ENCODE data around the gene PCDH15. TPM values are rescaled to one million over a fixed set of nuclear protein-coding genes. Genes with fewer than 3 reads are reported as not detected.

PCDH15 gene
- total RNA-seq, 1 donor from 2014 or later: not detected

- no peaks in the 10 kb centered on the region for H3K36me3 Mint-ChIP-seq (ENCODE audit: low read depth, unreplicated experiment)
- H3K36me3 ChIP-seq (ENCODE audit: insufficient read depth, low read length): no peaks in the 10 kb centered on the region
- H3K9me3 Mint-ChIP-seq (ENCODE audit: unreplicated experiment): no peaks in the 10 kb centered on the region
- no peaks in the 10 kb centered on the region for H3K4me1 Mint-ChIP-seq (ENCODE audit: low read depth, unreplicated experiment)
- H3K9ac ChIP-seq (ENCODE audit: low read length): no peak overlapping the region
- no peak for DNase-seq (ENCODE audit: low read depth)
- H3K4me2 ChIP-seq (ENCODE audit: low read length): no peak overlapping the region
- H3K4me3 ChIP-seq (ENCODE audit: insufficient read depth, low read depth, low read length): no peak overlapping the region
- H4K20me1 ChIP-seq (ENCODE audit: insufficient read depth, low read length): no peaks in the 10 kb centered on the region
- no peaks in the 10 kb centered on the region for H3K27me3 ChIP-seq (ENCODE audit: insufficient read depth, low read length)
- no peaks in the 10 kb centered on the region for H3K4me1 ChIP-seq (ENCODE audit: insufficient read depth, low read length)
- H3K79me2 ChIP-seq (ENCODE audit: insufficient read depth, low read length): no peaks in the 10 kb centered on the region
- no peak for FAIRE-seq
- no peak overlapping the region for H2AFZ ChIP-seq (ENCODE audit: low read depth, low read length)
- no peaks in the 10 kb centered on the region for H3K9me3 ChIP-seq (ENCODE audit: insufficient read depth, low read depth, low read length)
- TF ChIP-seq CTCF (IDR thresholded peaks at IDR 0.05; ENCODE audit: insufficient read depth, low read depth, low read length) (no peak), EZH2 (IDR thresholded peaks at IDR 0.05; ENCODE audit: insufficient read depth, low read length) (no peak)
- H3K27me3 Mint-ChIP-seq (ENCODE audit: low read depth, unreplicated experiment): no peaks in the 10 kb centered on the region
- H3K27ac Mint-ChIP-seq (ENCODE audit: unreplicated experiment): no peak overlapping the region
- H3K4me3 Mint-ChIP-seq (ENCODE audit: unreplicated experiment): no peak overlapping the region
- H3K27ac ChIP-seq (ENCODE audit: low read depth, low read length): no peak overlapping the region
Measured at GRCh38 chr10:54318470-54318869, 482.6 kb downstream of the PCDH15 start.

DNA sequence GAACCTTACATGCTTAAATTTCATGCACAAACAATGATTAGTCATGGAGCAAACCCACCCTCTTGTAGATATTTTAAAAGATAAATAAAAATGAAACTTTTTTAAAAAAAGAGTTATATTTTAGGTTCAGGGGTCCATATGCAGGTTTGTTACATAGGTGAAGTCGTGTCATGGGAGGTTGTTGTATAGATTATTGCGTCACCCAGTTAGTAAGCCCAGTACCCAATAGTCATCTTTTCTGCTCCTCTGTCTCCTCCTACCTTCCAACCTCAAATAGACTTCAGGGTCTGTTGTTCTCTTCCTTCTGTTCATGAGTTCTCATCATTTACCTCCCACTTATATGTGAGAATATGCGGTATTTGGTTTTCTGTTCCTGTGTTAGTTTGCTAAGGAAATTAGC is 486.6 kb downstream of the PCDH15 start:
- H3K4me2 ChIP-seq (ENCODE audit: low read length): no peak overlapping the region
- DNase-seq (ENCODE audit: low read depth) (no peak), FAIRE-seq (no peak)
- no peaks in the 10 kb centered on the region for H4K20me1 ChIP-seq (ENCODE audit: insufficient read depth, low read length)
- H3K9me3 ChIP-seq (ENCODE audit: insufficient read depth, low read depth, low read length): no peaks in the 10 kb centered on the region
- H3K4me1 ChIP-seq (ENCODE audit: insufficient read depth, low read length): no peaks in the 10 kb centered on the region
- Mint-ChIP-seq H3K36me3 (ENCODE audit: low read depth, unreplicated experiment) (no peaks in the 10 kb centered on the region), H3K9me3 (ENCODE audit: unreplicated experiment) (no peaks in the 10 kb centered on the region), H3K4me3 (ENCODE audit: unreplicated experiment) (no peak overlapping the region), H3K27me3 (ENCODE audit: low read depth, unreplicated experiment) (no peaks in the 10 kb centered on the region), H3K4me1 (ENCODE audit: low read depth, unreplicated experiment) (no peaks in the 10 kb centered on the region), H3K27ac (ENCODE audit: unreplicated experiment) (no peak overlapping the region)
- no peak overlapping the region for H2AFZ ChIP-seq (ENCODE audit: low read depth, low read length)
- no peaks in the 10 kb centered on the region for H3K79me2 ChIP-seq (ENCODE audit: insufficient read depth, low read length)
- no peaks in the 10 kb centered on the region for H3K36me3 ChIP-seq (ENCODE audit: insufficient read depth, low read length)
- no peak overlapping the region for H3K9ac ChIP-seq (ENCODE audit: low read length)
- no peak overlapping the region for H3K27ac ChIP-seq (ENCODE audit: low read depth, low read length)
- no peak for TF ChIP-seq EZH2 (IDR thresholded peaks at IDR 0.05; ENCODE audit: insufficient read depth, low read length)
- TF ChIP-seq CTCF (IDR thresholded peaks at IDR 0.05; ENCODE audit: insufficient read depth, low read depth, low read length): no peak
- no peak overlapping the region for H3K4me3 ChIP-seq (ENCODE audit: insufficient read depth, low read depth, low read length)
- H3K27me3 ChIP-seq (ENCODE audit: insufficient read depth, low read length): no peaks in the 10 kb centered on the region

DNA sequence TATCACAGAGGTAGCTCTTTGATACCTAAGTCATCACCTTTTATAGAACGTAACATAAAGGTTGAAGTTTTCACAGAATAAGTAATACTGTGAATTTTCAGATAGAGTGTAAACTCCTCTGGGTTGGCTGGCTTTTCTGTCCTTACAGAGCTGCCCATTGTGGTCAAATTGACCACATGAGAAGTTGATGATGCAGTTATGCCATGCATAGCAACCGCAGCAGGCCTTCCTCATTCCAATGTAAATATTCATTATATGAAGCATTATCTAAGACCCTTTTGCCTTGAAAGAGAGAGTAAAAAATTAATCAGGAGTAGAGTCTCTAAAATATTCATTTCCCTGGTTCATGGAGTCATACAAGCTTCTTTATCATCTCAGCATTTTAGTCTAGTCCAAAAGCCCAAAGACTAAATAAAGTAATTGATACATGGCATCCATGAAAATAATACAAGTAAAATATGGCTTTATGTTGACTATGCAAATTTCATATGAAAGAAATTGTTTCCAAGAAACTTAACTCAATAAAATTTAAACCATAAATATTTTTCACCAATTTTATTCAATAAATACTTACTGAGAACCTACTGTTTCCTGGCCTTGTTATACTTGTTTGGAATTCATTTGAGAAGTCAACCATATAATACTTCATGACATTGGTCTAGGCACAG is 516.4 kb downstream of the PCDH15 start:
- Histone ChIP-seq H3K4me3 (ENCODE audit: insufficient read depth, low read depth, low read length) (no peak overlapping the region), H3K4me2 (ENCODE audit: low read length) (no peak overlapping the region), H3K9ac (ENCODE audit: low read length) (no peak overlapping the region), H3K27ac (ENCODE audit: low read depth, low read length) (no peak overlapping the region), H3K9me3 (ENCODE audit: insufficient read depth, low read depth, low read length) (no peaks in the 10 kb centered on the region), H3K4me1 (ENCODE audit: insufficient read depth, low read length) (no peaks in the 10 kb centered on the region), H3K27me3 (ENCODE audit: insufficient read depth, low read length) (no peaks in the 10 kb centered on the region), H4K20me1 (ENCODE audit: insufficient read depth, low read length) (no peaks in the 10 kb centered on the region), H3K36me3 (ENCODE audit: insufficient read depth, low read length) (no peaks in the 10 kb centered on the region), H2AFZ (ENCODE audit: low read depth, low read length) (no peak overlapping the region), H3K79me2 (ENCODE audit: insufficient read depth, low read length) (no peaks in the 10 kb centered on the region)
- no peaks in the 10 kb centered on the region for H3K9me3 Mint-ChIP-seq (ENCODE audit: unreplicated experiment)
- H3K4me1 Mint-ChIP-seq (ENCODE audit: low read depth, unreplicated experiment): peaks cover 10% of the 10 kb centered on the region
- no peak overlapping the region for H3K4me3 Mint-ChIP-seq (ENCODE audit: unreplicated experiment)
- FAIRE-seq (no peak), DNase-seq (ENCODE audit: low read depth) (peak; percentile 36)
- H3K27ac Mint-ChIP-seq (ENCODE audit: unreplicated experiment): peak overlapping the region; percentile 63
- TF ChIP-seq CTCF (IDR thresholded peaks at IDR 0.05; ENCODE audit: insufficient read depth, low read depth, low read length) (no peak), EZH2 (IDR thresholded peaks at IDR 0.05; ENCODE audit: insufficient read depth, low read length) (no peak)
- H3K27me3 Mint-ChIP-seq (ENCODE audit: low read depth, unreplicated experiment): no peaks in the 10 kb centered on the region
- no peaks in the 10 kb centered on the region for H3K36me3 Mint-ChIP-seq (ENCODE audit: low read depth, unreplicated experiment)
